WTC11 (cell line): ENCODE measurements around the gene PFKFB3. TPM values are rescaled to one million over a fixed set of nuclear protein-coding genes. Genes with fewer than 3 reads are reported as not detected.
"Not testable (repeated sequence)": the region's sequence is repeated elsewhere in the genome, so short reads cannot be mapped to it uniquely, and the experiment has no call there.

ENCODE experiments used
- ATAC-seq: fragments of 200-7000 bp; cut with Tn5 transposase; 2 replicates; pipeline ENCODE4 v1.10.0; 2021; ENCODE audit warnings: mild to moderate bottlenecking, moderate library complexity
- CTCF ChIA-PET: fragments of 300-600 bp; sonication (Branson Sonifier 250); formaldehyde crosslinking; loops from one replicate; lab custom pipeline; 2021; ENCODE audit warnings: antibody characterized with exemption; lab: Charles Lee
- POLR2A ChIA-PET: fragments of 350-600 bp; sonication (Branson Sonifier 250); formaldehyde crosslinking; loops from one replicate; lab custom pipeline; 2021; ENCODE audit warnings: antibody characterized with exemption; lab: Charles Lee
- DNase-seq: peaks from one replicate; pipeline ENCODE4 v3.0.0; 2021; ENCODE audit warnings: low spot score
- H3K27ac Mint-ChIP-seq: 2 replicates; pipeline ENCODE4 v1.8.0; 2021; ENCODE audit warnings: mixed read lengths
- H3K27me3 Mint-ChIP-seq: 2 replicates; pipeline ENCODE4 v1.8.0; 2021; ENCODE audit warnings: low read depth, mild to moderate bottlenecking, moderate library complexity, mixed read lengths
- H3K36me3 Mint-ChIP-seq: 2 replicates; pipeline ENCODE4 v1.8.0; 2021; ENCODE audit warnings: mixed read lengths
- H3K4me1 Mint-ChIP-seq: 2 replicates; pipeline ENCODE4 v1.8.0; 2022; ENCODE audit warnings: mixed read lengths
- H3K4me3 Mint-ChIP-seq: 2 replicates; pipeline ENCODE4 v1.8.0; 2021; ENCODE audit warnings: mild to moderate bottlenecking, moderate library complexity, mixed read lengths
- H3K9me3 Mint-ChIP-seq: 2 replicates; pipeline ENCODE4 v1.8.0; 2021; ENCODE audit warnings: mixed read lengths
- ARID4B ChIP-seq: sonication (generic); formaldehyde crosslinking; IDR thresholded peaks from 2 replicates; pipeline ENCODE4 v1.8.0; 2023; ENCODE audit warnings: missing genetic modification reagents, mild to moderate bottlenecking, borderline replicate concordance
- ELF4 ChIP-seq: sonication (generic); formaldehyde crosslinking; IDR thresholded peaks from 2 replicates; pipeline ENCODE4 v1.8.1; 2022; ENCODE audit warnings: low read depth, mild to moderate bottlenecking, moderate library complexity, missing genetic modification reagents
- FOXJ3 ChIP-seq: sonication (generic); formaldehyde crosslinking; IDR thresholded peaks from 2 replicates; pipeline ENCODE4 v1.9.0; 2021; ENCODE audit warnings: missing genetic modification reagents, mild to moderate bottlenecking, borderline replicate concordance
- GABPB1 ChIP-seq: sonication (generic); formaldehyde crosslinking; IDR thresholded peaks from 2 replicates; pipeline ENCODE4 v1.8.1; 2023; ENCODE audit warnings: mild to moderate bottlenecking, missing genetic modification reagents
- GTF2I ChIP-seq: fragments of 250-450 bp; sonication (Bioruptor Pico); conservative IDR thresholded peaks from 2 replicates; pipeline ENCODE4 v1.4.0; 2021; ENCODE audit warnings: mild to moderate bottlenecking
- KAT7 ChIP-seq: sonication (generic); formaldehyde crosslinking; IDR thresholded peaks from 2 replicates; pipeline ENCODE4 v1.8.1; 2023; ENCODE audit warnings: missing genetic modification reagents, mild to moderate bottlenecking, borderline replicate concordance
- PREB ChIP-seq: sonication (generic); formaldehyde crosslinking; IDR thresholded peaks from 2 replicates; pipeline ENCODE4 v1.8.1; 2022; ENCODE audit warnings: mild to moderate bottlenecking, missing genetic modification reagents, moderate library complexity, borderline replicate concordance
- SMAD3 ChIP-seq: sonication (generic); formaldehyde crosslinking; IDR thresholded peaks from 2 replicates; pipeline ENCODE4 v1.8.0; 2022; ENCODE audit warnings: missing genetic modification reagents, mild to moderate bottlenecking, borderline replicate concordance
- SMAD4 ChIP-seq: sonication (generic); formaldehyde crosslinking; IDR thresholded peaks from 2 replicates; pipeline ENCODE4 v1.8.0; 2022; ENCODE audit warnings: mild to moderate bottlenecking, missing genetic modification reagents
- TEAD4 ChIP-seq: sonication (generic); formaldehyde crosslinking; IDR thresholded peaks from 2 replicates; pipeline ENCODE4 v1.8.0; 2022; ENCODE audit warnings: mild to moderate bottlenecking, missing genetic modification reagents
- ZNF121 ChIP-seq: sonication (generic); formaldehyde crosslinking; IDR thresholded peaks from 2 replicates; pipeline ENCODE4 v1.8.0; 2023; ENCODE audit warnings: missing genetic modification reagents
- ZNF263 ChIP-seq: sonication (generic); formaldehyde crosslinking; IDR thresholded peaks from 2 replicates; pipeline ENCODE4 v1.8.1; 2022; ENCODE audit warnings: low read depth, mild to moderate bottlenecking, moderate library complexity, missing genetic modification reagents
- total RNA-seq: library from RNA; stranded (reverse); gene quantifications from 3 replicates; pipeline ENCODE4 v1.2.3, GENCODE V29; 2021
- TF ChIP-seq, protein P1 (sequence below): sonication (generic); formaldehyde crosslinking; conservative IDR thresholded peaks from 2 replicates; pipeline ENCODE4 v1.8.1; 2022; ENCODE audit warnings: mild to moderate bottlenecking, missing genetic modification reagents
- TF ChIP-seq, protein P2 (sequence below): sonication (generic); formaldehyde crosslinking; IDR thresholded peaks from 2 replicates; pipeline ENCODE4 v1.8.1; 2022; ENCODE audit warnings: missing genetic modification reagents, borderline replicate concordance
- TF ChIP-seq, protein P3 (sequence below): sonication (generic); formaldehyde crosslinking; IDR thresholded peaks from 2 replicates; pipeline ENCODE4 v1.8.0; 2022; ENCODE audit warnings: mild to moderate bottlenecking, missing genetic modification reagents
- TF ChIP-seq, protein P4 (sequence below): sonication (generic); formaldehyde crosslinking; IDR thresholded peaks from 2 replicates; pipeline ENCODE4 v1.8.0; 2022; ENCODE audit warnings: mild to moderate bottlenecking, missing genetic modification reagents
- TF ChIP-seq, protein P5 (sequence below): sonication (generic); formaldehyde crosslinking; IDR thresholded peaks from 2 replicates; pipeline ENCODE4 v1.8.0; 2023; ENCODE audit warnings: missing genetic modification reagents

The PFKFB3 gene
- total RNA-seq, 1 experiment from 2014 or later, result 30.6 TPM

- no peak for DNase-seq
- peak overlapping the region; percentile 80 for H3K27ac Mint-ChIP-seq
- peaks cover 6% of the 10 kb centered on the region for H3K27me3 Mint-ChIP-seq
- H3K4me3 Mint-ChIP-seq, result peak overlapping the region; percentile 78
- no peak for ATAC-seq
- ChIA-PET CTCF (interaction anchor here (0.5 to 2.3 kb wide), 3 partner anchors 10 to 38 kb away, joined by 3 to 13 read pairs (median 7); partner anchors contain the start of gene PFKFB3), POLR2A (interaction anchor here (1.2 kb wide), 1 partner anchor 38 kb away, joined by 6 read pairs; the partner anchor contains the start of gene PFKFB3)
- TF ChIP-seq, protein P1, sequence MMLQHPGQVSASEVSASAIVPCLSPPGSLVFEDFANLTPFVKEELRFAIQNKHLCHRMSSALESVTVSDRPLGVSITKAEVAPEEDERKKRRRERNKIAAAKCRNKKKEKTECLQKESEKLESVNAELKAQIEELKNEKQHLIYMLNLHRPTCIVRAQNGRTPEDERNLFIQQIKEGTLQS (CRISPR knock-in tag), result no peak
- TF ChIP-seq SMAD3 (CRISPR knock-in tag), result no peak
- no peak for TF ChIP-seq GABPB1
- TF ChIP-seq KAT7 (CRISPR knock-in tag), result no peak
- no peak for TF ChIP-seq GTF2I
- no peak for TF ChIP-seq TEAD4 (CRISPR knock-in tag)
- TF ChIP-seq FOXJ3, result no peak
- TF ChIP-seq ARID4B (CRISPR knock-in tag), result no peak
- TF ChIP-seq ELF4 (CRISPR knock-in tag), result no peak
- TF ChIP-seq, protein P2, sequence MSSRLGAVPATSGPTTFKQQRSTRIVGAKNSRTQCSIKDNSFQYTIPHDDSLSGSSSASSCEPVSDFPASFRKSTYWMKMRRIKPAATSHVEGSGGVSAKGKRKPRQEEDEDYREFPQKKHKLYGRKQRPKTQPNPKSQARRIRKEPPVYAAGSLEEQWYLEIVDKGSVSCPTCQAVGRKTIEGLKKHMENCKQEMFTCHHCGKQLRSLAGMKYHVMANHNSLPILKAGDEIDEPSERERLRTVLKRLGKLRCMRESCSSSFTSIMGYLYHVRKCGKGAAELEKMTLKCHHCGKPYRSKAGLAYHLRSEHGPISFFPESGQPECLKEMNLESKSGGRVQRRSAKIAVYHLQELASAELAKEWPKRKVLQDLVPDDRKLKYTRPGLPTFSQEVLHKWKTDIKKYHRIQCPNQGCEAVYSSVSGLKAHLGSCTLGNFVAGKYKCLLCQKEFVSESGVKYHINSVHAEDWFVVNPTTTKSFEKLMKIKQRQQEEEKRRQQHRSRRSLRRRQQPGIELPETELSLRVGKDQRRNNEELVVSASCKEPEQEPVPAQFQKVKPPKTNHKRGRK, result no peak
- TF ChIP-seq SMAD4 (CRISPR knock-in tag), result no peak
- no peak for TF ChIP-seq ZNF263 (CRISPR knock-in tag)
- TF ChIP-seq, protein P3, sequence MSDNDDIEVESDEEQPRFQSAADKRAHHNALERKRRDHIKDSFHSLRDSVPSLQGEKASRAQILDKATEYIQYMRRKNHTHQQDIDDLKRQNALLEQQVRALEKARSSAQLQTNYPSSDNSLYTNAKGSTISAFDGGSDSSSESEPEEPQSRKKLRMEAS, result no peak
- TF ChIP-seq, protein P4, sequence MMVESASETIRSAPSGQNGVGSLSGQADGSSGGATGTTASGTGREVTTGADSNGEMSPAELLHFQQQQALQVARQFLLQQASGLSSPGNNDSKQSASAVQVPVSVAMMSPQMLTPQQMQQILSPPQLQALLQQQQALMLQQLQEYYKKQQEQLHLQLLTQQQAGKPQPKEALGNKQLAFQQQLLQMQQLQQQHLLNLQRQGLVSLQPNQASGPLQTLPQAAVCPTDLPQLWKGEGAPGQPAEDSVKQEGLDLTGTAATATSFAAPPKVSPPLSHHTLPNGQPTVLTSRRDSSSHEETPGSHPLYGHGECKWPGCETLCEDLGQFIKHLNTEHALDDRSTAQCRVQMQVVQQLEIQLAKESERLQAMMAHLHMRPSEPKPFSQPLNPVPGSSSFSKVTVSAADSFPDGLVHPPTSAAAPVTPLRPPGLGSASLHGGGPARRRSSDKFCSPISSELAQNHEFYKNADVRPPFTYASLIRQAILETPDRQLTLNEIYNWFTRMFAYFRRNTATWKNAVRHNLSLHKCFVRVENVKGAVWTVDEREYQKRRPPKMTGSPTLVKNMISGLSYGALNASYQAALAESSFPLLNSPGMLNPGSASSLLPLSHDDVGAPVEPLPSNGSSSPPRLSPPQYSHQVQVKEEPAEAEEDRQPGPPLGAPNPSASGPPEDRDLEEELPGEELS, result no peak
- no peak for TF ChIP-seq ZNF121 (CRISPR knock-in tag)
- H3K4me1 Mint-ChIP-seq, result peaks cover 32% of the 10 kb centered on the region
- H3K9me3 Mint-ChIP-seq, result no peaks in the 10 kb centered on the region
- H3K36me3 Mint-ChIP-seq, result peaks cover 3% of the 10 kb centered on the region; the same call in 1 of the 2 replicates
These were observed 38.2 kb upstream of the PFKFB3 start for GRCh38 chr10:6164271-6165095.

- ChIA-PET POLR2A (no interaction called here), CTCF (no interaction called here)
- Mint-ChIP-seq H3K4me3 (0 out of 2 replicates have a peak overlapping the region, but pooled peaks have one; percentile 1), H3K4me1 (peaks cover 38% of the 10 kb centered on the region), H3K27me3 (peaks cover 6% of the 10 kb centered on the region), H3K36me3 (peaks cover 3% of the 10 kb centered on the region; the same call in 1 of the 2 replicates), H3K27ac (peak overlapping the region; percentile 13; the same call in 1 of the 2 replicates), H3K9me3 (no peaks in the 10 kb centered on the region)
- ATAC-seq (no peak), DNase-seq (no peak)
- TF ChIP-seq, protein P5, sequence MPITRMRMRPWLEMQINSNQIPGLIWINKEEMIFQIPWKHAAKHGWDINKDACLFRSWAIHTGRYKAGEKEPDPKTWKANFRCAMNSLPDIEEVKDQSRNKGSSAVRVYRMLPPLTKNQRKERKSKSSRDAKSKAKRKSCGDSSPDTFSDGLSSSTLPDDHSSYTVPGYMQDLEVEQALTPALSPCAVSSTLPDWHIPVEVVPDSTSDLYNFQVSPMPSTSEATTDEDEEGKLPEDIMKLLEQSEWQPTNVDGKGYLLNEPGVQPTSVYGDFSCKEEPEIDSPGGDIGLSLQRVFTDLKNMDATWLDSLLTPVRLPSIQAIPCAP (CRISPR knock-in tag), result no peak
- TF ChIP-seq PREB (CRISPR knock-in tag), result no peak
These were observed 37.5 kb upstream of the PFKFB3 start for GRCh38 chr10:6165221-6165725.

- POLR2A ChIA-PET, H3K27ac Mint-ChIP-seq, ATAC-seq, H3K27me3 Mint-ChIP-seq, H3K36me3 Mint-ChIP-seq, DNase-seq, H3K9me3 Mint-ChIP-seq, CTCF ChIA-PET: not testable (repeated sequence)
- H3K4me3 Mint-ChIP-seq, result 0 out of 2 replicates have a peak overlapping the region, but pooled peaks have one; percentile 1
- H3K4me1 Mint-ChIP-seq, result peaks cover 42% of the 10 kb centered on the region
These were observed 36.8 kb upstream of the PFKFB3 start for GRCh38 chr10:6165933-6166332.
